ENCODE results near the gene NCK2. TPM values are rescaled to one million over a fixed set of nuclear protein-coding genes. Genes with fewer than 3 reads are reported as not detected.
A peak's percentile ranks its signal among the peaks of the same experiment; 100 is the strongest.

Gene NCK2
- total RNA-seq, 2 donors from 2014 or later, result 41.0 to 50.0 TPM

DNA sequence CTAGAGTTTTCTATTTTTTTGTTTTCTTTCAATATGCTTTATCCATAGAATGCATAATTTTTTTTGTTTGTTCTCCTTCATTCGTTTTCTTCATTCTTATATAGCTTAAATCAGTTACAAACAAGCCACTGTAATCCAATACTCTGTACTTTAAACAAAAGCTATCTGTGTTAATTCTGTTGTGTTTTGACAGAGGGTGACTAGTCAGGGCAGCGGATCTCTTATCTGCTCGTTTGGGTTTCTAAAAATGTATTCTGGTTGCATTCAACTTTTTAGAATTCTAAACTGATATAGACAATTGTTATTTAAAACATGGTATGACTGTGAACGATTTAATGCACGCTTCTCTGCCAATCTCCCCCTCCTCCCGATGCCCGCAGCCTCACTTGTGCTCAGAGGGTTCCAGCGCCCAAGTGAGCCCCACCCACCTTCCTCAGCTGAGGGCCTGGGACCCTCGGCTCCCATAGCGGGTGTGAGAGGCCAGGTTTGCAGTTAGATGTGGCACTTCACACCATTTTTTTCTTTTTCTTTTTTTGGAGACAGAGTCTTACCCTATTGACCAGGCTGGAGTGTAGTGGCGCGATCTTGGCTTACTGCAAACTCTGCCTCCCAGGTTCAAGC, 44.1 kb downstream of the NCK2 start:
- Histone ChIP-seq H3K4me3 (no peak overlapping the region), H3K36me3 (no peaks in the 10 kb centered on the region), H3K4me1 (ENCODE audit: control insufficient read depth in 1 of 2, low read depth in 2 of 2) (peaks cover 34 to 51% of the 10 kb centered on the region in 2 donors), H3K9me3 (no peaks in the 10 kb centered on the region), H3K27ac (peak overlapping the region; percentile 35 to 66), H3K27me3 (replicated peaks; ENCODE audit: insufficient read depth) (no peaks in the 10 kb centered on the region)
- TF ChIP-seq, protein P1, sequence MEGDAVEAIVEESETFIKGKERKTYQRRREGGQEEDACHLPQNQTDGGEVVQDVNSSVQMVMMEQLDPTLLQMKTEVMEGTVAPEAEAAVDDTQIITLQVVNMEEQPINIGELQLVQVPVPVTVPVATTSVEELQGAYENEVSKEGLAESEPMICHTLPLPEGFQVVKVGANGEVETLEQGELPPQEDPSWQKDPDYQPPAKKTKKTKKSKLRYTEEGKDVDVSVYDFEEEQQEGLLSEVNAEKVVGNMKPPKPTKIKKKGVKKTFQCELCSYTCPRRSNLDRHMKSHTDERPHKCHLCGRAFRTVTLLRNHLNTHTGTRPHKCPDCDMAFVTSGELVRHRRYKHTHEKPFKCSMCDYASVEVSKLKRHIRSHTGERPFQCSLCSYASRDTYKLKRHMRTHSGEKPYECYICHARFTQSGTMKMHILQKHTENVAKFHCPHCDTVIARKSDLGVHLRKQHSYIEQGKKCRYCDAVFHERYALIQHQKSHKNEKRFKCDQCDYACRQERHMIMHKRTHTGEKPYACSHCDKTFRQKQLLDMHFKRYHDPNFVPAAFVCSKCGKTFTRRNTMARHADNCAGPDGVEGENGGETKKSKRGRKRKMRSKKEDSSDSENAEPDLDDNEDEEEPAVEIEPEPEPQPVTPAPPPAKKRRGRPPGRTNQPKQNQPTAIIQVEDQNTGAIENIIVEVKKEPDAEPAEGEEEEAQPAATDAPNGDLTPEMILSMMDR (IDR thresholded peaks at IDR 0.05), result no peak
- DNase-seq (ENCODE audit: low spot score) (no peak), ATAC-seq (ENCODE audit: insufficient number of reproducible peaks, low FRiP score, low read depth) (no peak)

DNA sequence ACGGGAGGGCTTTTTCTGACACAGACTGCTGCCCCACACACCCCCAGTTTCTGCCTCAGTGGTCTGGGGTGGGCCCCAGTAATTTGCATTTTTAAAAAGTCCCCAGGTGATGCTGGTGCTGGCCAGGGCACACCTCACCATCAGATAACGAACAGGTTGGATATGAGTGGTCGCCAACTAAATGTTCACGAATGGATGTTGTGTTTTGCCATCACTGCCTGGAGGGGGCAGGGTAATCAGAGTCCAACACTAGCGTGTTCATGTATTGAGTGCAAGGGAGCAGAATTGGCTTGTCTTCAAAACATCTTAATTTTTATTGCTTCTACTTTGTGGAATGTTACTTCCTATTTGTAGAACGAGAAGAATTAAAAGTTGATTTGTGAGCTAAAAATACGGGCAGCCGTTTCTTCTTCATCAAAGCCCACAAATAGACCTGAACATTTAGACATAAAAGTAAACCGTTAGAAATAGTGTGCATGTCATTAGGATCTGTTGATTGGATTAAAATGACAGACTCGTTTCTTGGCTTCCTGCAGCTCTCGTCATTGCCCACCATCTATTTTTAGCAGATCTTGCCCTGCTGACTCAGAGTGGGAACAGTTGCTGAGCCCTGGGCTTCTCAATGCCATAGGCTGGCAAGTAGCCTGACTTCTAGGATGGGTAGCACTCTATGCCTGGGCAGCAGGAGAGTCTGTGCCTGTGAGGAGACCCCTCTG, 45.2 kb downstream of the NCK2 start:
- TF ChIP-seq, protein P1 (IDR thresholded peaks at IDR 0.05), result no peak
- ATAC-seq (ENCODE audit: insufficient number of reproducible peaks, low FRiP score, low read depth) (peak; percentile 89), DNase-seq (ENCODE audit: low spot score) (peak; percentile 54)
- peak overlapping the region; percentile 49 for H3K4me3 ChIP-seq
- H3K9me3 ChIP-seq, result no peaks in the 10 kb centered on the region
- H3K36me3 ChIP-seq, result no peaks in the 10 kb centered on the region
- peaks cover 35 to 54% of the 10 kb centered on the region in 2 donors for H3K4me1 ChIP-seq (ENCODE audit: control insufficient read depth in 1 of 2, low read depth in 2 of 2)
- H3K27ac ChIP-seq, result peak overlapping the region; percentile 48 to 66
- H3K27me3 ChIP-seq (replicated peaks; ENCODE audit: insufficient read depth), result no peaks in the 10 kb centered on the region

DNA sequence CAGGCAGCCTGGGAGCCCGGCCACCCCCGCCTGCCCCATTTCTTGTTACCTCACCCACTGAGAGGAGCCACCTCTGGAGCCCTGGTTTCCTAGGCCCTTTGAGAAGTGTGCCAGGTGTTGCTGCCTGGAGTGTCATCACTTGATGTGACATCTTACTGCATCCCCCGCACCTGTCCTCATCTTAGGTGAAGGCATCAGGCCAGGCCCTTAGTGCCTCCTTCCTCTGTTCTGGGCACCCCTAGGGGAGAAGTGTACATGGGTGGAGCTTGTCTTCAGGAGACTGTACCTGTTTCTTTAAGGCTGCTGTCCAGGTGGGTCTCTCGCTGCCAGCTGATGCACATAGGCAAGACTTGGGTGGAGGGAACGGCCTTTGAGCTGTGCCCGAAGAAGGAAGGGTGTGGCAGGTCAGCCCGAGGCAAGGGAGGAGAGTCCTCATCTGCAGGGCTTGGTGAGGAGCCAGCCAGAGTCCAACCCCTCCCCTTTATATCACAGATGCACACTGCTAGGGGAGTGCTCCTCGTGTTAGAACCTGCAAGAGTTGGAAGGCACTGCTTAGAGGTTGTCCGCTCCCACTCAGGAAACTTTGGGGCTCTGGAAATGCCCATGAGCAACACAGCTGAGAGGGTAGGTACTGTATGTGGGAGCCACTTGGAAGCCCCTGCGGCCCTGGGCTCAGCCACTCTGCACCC, 45.9 kb downstream of the NCK2 start:
- DNase-seq (ENCODE audit: low spot score), result no peak
- Histone ChIP-seq H3K4me1 (ENCODE audit: control insufficient read depth in 1 of 2, low read depth in 2 of 2) (peaks cover 40 to 61% of the 10 kb centered on the region in 2 donors), H3K4me3 (peak overlapping the region; percentile 49), H3K27ac (peak overlapping the region; percentile 48 to 66), H3K27me3 (replicated peaks; ENCODE audit: insufficient read depth) (no peaks in the 10 kb centered on the region), H3K36me3 (no peaks in the 10 kb centered on the region), H3K9me3 (no peaks in the 10 kb centered on the region)
- ATAC-seq (ENCODE audit: insufficient number of reproducible peaks, low FRiP score, low read depth), result no peak
- TF ChIP-seq, protein P1 (IDR thresholded peaks at IDR 0.05), result no peak

DNA sequence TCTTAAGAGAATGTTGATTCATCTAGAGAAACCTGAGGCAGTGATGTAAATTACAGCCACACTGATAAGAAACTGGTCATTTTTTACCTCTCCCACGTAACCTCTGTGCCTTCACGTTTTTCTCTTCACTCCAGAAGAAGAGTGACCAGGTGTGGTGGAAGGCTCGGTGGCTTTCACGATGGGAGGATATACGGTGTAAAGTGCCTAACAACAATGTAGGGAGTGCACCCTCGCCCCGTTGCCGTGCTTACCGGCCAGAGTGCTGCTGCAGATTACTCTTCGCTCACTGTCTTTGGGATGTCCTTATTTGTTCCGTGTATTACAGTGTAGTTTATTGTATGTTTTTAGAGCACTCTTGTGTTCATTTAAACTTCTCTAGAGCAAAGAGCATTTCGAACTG, 46.5 kb downstream of the NCK2 start:
- ATAC-seq (ENCODE audit: insufficient number of reproducible peaks, low FRiP score, low read depth) (no peak), DNase-seq (ENCODE audit: low spot score) (no peak)
- Histone ChIP-seq H3K36me3 (no peaks in the 10 kb centered on the region), H3K9me3 (no peaks in the 10 kb centered on the region), H3K4me3 (no peak overlapping the region), H3K27me3 (replicated peaks; ENCODE audit: insufficient read depth) (no peaks in the 10 kb centered on the region), H3K27ac (peak overlapping the region in 1 of 2 donors; percentile 66), H3K4me1 (ENCODE audit: control insufficient read depth in 1 of 2, low read depth in 2 of 2) (peaks cover 46 to 65% of the 10 kb centered on the region in 2 donors)
- TF ChIP-seq, protein P1 (IDR thresholded peaks at IDR 0.05), result no peak

DNA sequence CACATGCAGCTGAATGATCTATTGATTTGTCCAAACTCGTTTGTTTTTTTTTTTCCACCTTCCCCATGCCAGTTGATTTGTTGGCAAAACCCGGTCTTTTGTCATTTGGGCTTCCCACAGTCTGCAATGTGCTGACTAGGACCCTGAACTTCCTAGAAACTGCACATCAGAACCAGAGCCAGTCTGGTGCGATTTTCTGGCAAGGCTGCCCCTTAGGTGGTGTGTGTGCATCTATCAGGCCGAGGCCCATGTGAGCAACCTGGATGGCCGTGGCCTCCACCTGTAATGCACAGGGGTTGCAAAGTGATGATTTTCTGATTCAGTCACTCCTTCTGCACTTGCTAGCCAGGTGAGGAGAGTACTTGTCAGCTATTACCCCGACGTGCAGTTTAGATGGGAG, 47.8 kb downstream of the NCK2 start:
- Histone ChIP-seq H3K4me1 (ENCODE audit: control insufficient read depth in 1 of 2, low read depth in 2 of 2) (peaks cover 53 to 65% of the 10 kb centered on the region in 2 donors), H3K9me3 (no peaks in the 10 kb centered on the region), H3K27ac (no peak overlapping the region), H3K4me3 (no peak overlapping the region), H3K36me3 (no peaks in the 10 kb centered on the region), H3K27me3 (replicated peaks; ENCODE audit: insufficient read depth) (no peaks in the 10 kb centered on the region)
- DNase-seq (ENCODE audit: low spot score) (no peak), ATAC-seq (ENCODE audit: insufficient number of reproducible peaks, low FRiP score, low read depth) (no peak)
- TF ChIP-seq, protein P1 (IDR thresholded peaks at IDR 0.05), result no peak
